Kidney epithelial cell (primary cell): ENCODE measurements around the gene IL34. TPM values are rescaled to one million over a fixed set of nuclear protein-coding genes. Genes with fewer than 3 reads are reported as not detected.

Source experiments
- DNase-seq: peaks from one replicate; pipeline ENCODE4 v3.0.0-alpha.2; 2010; ENCODE audit warnings: low read depth
- H3K27me3 ChIP-seq: 2 replicates; pipeline ENCODE4 v1.6.0; 2011; ENCODE audit warnings: low read length; ENCODE audit not compliant: control insufficient read depth, insufficient read depth
- H3K36me3 ChIP-seq: 2 replicates; pipeline ENCODE4 v1.5.1; 2011; ENCODE audit warnings: low read length; ENCODE audit not compliant: control insufficient read depth, insufficient read depth
- H3K4me3 ChIP-seq: 2 replicates; pipeline ENCODE4 v1.5.1; 2011; ENCODE audit warnings: low read depth, mild to moderate bottlenecking, control low read depth, low read length
- CTCF ChIP-seq: IDR thresholded peaks from 2 replicates; pipeline ENCODE4 v1.5.1; 2011; ENCODE audit warnings: mild to moderate bottlenecking, moderate library complexity, low read length, control low read depth, inconsistent platforms; ENCODE audit not compliant: insufficient read depth, poor library complexity, severe bottlenecking
- total RNA-seq: library from RNA; depleted of rRNA; stranded (reverse); fragments of >200 nt; gene quantifications from 2 replicates; pipeline ENCODE4 v1.2.3, GENCODE V29; 2015

The IL34 gene
- total RNA-seq, 1 donor from 2014 or later: 0.25 TPM

GRCh38 chr16:70682239-70683145 lies 36.1 kb downstream of the IL34 start:
- Histone ChIP-seq H3K4me3 (no peak overlapping the region), H3K36me3 (peaks cover 4% of the 10 kb centered on the region), H3K27me3 (no peaks in the 10 kb centered on the region)
- TF ChIP-seq CTCF: no peak
- DNase-seq: no peak

GRCh38 chr16:70683146-70683944 lies 37.0 kb downstream of the IL34 start:
- no peaks in the 10 kb centered on the region for H3K27me3 ChIP-seq
- H3K4me3 ChIP-seq: no peak overlapping the region
- no peak for TF ChIP-seq CTCF
- no peaks in the 10 kb centered on the region for H3K36me3 ChIP-seq
- DNase-seq: no peak

- no peak for DNase-seq
- H3K27me3 ChIP-seq: no peaks in the 10 kb centered on the region
- TF ChIP-seq CTCF: no peak
- H3K4me3 ChIP-seq: peak overlapping the region; percentile 75
- H3K36me3 ChIP-seq: no peaks in the 10 kb centered on the region
These were observed 38.0 kb downstream of the IL34 start for GRCh38 chr16:70684146-70685060.

- Histone ChIP-seq H3K4me3 (peak overlapping the region; percentile 75), H3K36me3 (no peaks in the 10 kb centered on the region), H3K27me3 (no peaks in the 10 kb centered on the region)
- no peak for TF ChIP-seq CTCF
- DNase-seq: no peak
These were observed 38.9 kb downstream of the IL34 start for GRCh38 chr16:70685061-70685937.

GRCh38 chr16:70685938-70686375 lies 39.6 kb downstream of the IL34 start, which contains the start of gene MTSS2:
Gene MTSS2 (minus strand): TSS chr16:70686053. CDS start chr16:70685791, 262 bp downstream.
- H3K27me3 ChIP-seq: no peaks in the 10 kb centered on the region
- H3K36me3 ChIP-seq: no peaks in the 10 kb centered on the region
- peak within 1 kb of the TSS; percentile 75 for H3K4me3 ChIP-seq
- no peak for TF ChIP-seq CTCF
- no peak for DNase-seq
